Posterior vena cava (tissue), 2 donors: Measurements from ENCODE around the gene LRRC41. TPM values are rescaled to one million over a fixed set of nuclear protein-coding genes. Genes with fewer than 3 reads are reported as not detected.
"Not testable (repeated sequence)": the region's sequence is repeated elsewhere in the genome, so short reads cannot be mapped to it uniquely, and the experiment has no call there.

ENCODE experiments used
- DNase-seq: peaks from one replicate; pipeline ENCODE4 v3.0.0-alpha.2; 2020; ENCODE audit warnings: low spot score
- intact Hi-C, 2 donors: fragments of 100-400 bp; cut with DNase I; formaldehyde crosslinking; loops; one replicate each; pipeline versions ENCODE4 v1.14.1 to v1.14.2; 2022 to 2023
- total RNA-seq, 2 donors: library from RNA; stranded (reverse); fragmentation: NEBNext Ultra II Directional; extraction: Animal tissue kit (Norgen Biotek cat#: 25700); gene quantifications; one replicate each; pipeline ENCODE4 v1.2.1, GENCODE V29; 2021
- donor health status: DM: yes; HTN: yes; CAD: no.
- donor health status: DM: yes; HTN: yes; CAD: no.

LRRC41 gene
- total RNA-seq, 2 donors from 2014 or later, result 40.7 to 45.3 TPM

DNA sequence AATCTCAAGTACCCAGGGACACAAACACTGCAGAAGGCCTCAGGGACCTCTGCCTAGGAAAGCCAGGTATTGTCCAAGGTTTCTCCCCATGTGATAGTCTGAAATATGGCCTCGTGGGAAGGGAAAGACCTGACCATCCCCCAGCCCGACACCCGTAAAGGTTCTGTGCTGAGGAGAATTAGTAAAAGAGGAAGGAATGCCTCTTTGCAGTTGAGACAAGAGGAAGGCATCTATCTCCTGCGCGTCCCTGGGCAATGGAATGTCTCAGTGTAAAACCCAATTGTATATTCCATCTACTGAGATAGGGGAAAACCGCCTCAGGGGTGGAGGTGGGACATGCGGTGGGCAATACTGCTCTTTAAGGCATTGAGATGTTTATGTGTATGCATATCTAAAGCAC is 26.4 kb upstream of the LRRC41 start:
- DNase-seq, intact Hi-C loops: not testable (repeated sequence)

DNA sequence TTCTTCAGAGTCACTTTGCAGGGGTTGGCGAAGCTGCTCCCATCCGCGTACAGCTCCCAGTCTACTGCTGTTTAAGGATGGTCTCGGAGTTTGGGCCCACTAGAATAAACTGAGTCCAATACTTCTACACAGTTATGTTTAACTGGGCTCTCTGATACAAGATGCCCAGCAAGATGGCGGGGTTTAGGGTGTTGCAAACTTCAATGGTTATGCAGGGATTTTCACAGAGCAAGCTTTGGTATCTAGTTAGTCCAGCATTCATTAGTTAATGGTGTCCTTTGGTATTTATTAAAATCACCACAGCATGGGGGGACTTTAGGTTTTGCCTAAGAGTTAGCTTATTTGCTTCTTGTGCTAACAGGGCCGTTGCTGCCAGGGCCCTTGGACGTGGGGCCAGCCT is 24.8 kb upstream of the LRRC41 start:
- intact Hi-C loops, DNase-seq: not testable (repeated sequence)

DNA sequence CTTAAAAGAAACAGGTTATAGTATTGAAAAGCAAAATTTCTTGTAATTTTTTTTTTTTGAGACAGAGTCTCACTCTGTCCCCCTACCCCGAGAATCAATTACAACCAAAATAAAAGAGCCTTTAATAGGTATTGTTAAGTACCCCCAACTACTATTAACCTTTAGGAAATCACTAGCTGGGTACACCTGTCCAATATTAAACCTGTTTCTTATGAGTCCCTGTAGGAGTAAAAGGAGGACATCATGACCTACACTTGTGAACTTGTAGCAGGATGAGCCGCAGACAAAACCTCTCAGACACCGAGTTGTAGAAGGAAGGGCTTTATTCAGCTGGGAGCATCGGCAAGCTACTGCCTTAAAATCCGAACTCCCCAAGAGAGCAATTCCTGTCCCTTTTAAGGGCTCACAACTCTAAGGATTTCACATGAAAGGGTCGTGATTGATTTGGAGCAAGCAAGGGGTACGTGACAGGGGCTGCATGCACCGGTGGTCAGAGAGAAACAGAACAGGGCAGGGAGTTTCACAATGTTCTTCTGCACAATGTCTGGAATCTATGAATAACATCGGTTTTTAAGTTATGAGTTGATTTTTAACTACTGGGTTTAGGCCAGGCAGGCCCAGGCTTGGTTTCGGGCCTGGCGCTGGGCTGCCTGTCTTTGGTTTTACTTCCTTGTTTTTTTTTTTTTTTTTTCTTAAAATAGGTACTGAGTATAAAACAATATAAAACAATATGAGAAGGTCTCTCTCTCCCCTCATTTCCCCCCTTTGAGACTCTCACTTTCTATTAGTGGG is 22.1 kb upstream of the LRRC41 start:
- intact Hi-C loops, DNase-seq: not testable (repeated sequence)

DNA sequence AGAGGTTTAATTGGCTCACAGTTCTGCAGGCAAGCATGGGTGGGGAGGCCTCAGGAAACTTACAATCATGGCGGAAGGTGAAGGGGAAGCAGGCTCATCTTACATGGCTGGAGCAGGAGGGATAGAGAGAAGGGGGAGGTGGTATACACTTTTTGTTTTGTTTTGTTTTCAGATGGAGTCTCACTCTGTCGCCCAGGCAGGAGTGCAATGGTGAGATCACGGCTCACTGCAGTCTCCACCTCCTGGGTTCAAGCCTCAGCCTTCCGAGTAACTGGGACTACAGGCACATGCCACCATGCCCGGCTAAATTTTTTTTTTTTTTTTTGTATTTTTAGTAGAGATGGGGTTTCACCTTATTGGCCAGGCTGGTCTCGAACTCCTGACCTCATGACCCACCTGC is 18.8 kb upstream of the LRRC41 start:
- DNase-seq, intact Hi-C loops: not testable (repeated sequence)

DNA sequence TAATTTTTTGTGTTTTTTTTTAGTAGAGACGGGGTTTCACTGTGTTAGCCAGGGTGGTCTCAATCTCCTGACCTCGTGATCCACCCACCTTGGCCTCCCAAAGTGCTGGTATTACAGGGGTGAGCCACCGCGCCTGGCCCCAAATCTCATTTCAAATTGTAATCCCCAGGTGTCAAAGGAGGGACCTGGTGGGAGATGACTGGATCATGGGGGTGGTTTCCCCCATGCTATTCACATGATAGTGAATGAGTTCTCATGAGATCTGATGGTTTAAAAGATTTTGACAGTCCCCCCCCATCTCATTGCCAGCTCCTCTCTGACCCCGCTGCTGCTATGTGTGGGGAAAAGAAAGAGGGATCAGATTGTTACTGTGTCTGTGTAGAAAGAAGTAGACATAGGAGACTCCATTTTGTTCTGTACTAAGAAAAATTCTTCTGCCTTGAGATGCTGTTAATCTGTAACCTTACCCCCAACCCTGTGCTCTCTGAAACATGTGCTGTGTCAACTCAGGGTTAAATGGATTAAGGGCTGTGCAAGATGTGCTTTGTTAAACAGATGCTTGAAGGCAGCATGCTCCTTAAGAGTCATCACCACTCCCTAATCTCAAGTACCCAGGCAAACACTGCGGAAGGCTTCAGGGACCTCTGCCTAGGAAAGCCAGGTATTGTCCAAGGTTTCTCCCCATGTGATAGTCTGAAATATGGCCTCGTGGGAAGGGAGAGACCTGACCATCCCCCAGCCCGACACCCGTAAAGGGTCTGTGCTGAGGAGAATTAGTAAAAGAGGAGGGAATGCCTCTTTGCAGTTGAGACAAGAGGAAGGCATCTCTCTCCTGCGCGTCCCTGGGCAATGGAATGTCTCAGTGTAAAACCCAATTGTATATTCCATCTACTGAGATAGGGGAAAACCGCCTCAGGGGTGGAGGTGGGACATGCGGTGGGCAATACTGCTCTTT is 16.8 kb upstream of the LRRC41 start:
- DNase-seq, intact Hi-C loops: not testable (repeated sequence)

DNA sequence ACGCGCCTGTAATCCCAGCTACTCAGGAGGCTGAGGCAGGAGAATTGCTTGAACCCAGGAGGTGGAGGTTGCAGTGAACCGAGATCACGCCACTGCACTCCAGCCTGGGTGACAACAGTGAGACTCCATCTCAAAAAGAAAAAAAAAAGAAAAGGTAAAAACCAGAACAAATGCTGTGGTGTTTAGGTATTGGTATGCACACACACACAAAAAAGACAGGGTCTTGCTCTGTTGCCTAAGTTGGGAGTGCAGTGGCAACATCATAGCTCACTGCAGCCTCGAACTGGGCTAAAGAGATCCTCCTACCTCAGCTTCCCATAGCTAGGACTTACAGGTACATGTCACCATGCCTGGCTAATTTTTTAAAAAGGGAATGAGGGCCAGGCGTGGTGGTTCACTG is 15.9 kb upstream of the LRRC41 start:
- DNase-seq, intact Hi-C loops: not testable (repeated sequence)

DNA sequence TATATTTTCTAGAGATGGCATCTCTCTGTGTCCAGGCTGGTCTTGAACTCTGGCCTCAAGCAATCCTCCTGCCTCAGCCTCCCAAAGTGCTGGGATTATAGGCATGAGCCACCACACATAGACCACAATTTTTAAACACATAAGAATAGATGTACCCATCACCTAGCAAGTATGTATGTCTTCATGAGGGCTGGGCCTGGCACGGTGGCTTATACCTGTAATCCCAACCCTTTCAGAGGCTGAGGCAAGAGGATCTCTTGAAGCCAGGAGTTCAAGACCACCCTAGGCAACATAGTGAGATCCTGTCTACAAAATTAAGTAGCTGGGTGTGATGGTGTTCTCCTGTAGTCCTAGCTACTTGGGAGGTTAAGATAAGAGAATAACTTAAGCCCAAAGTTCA is 13.9 kb upstream of the LRRC41 start:
- DNase-seq, result no peak
- intact Hi-C loops, result no loop called here

DNA sequence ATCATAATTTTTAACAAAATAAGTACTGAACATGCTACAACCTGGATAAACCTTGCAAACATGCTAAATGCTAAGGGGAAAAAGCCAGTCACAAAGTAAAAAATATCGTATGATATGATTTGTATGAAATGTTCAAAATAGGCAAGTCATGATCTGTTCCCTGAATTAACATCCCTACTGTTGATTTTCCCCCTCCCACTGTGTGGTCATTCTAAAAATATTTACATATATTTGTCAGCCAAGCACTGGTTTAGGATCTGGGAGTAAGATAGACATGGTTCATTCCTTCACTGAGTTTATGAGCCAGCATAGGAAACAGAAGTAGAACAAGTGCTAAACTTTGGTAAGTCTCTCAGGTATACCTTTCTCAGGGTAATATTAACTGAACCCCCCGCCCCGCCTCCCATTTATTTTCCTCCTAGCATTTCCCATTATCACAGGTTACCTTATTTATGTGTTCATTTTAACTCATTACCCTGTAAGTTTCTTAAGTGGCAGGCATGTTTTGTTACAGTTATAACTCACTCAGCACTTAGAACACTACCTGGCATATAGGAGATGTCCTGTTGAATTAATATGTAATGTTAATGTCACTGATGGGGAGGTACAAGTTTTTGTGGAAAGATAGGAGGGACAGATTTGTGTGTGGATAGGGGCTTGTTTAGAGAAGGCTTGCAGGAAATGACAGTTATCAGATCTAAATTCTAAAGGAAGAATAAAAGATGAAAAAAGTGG is 12.4 kb upstream of the LRRC41 start:
- intact Hi-C loops, result no loop called here
- DNase-seq, result no peak

DNA sequence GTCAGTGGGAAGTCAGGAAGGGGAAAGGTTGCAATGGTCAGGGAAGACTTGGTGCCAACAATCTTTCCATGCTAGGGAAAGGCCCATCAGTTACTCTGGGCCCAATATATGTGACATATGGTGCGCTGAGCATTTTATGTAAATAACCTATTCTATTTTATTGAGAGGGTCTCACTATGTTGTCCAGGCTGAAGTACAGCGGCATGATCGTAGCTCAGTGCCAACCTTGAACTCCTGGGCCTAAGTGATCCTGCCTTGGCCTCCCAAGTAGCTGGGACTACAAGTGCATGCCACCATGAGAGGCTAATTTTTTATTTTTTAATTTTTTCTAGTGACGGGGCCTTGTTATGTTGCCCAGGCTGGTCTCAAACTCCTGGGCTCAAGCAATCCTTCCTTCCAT is 6.9 kb upstream of the LRRC41 start:
- intact Hi-C loops, result no loop called here
- DNase-seq, result no peak

DNA sequence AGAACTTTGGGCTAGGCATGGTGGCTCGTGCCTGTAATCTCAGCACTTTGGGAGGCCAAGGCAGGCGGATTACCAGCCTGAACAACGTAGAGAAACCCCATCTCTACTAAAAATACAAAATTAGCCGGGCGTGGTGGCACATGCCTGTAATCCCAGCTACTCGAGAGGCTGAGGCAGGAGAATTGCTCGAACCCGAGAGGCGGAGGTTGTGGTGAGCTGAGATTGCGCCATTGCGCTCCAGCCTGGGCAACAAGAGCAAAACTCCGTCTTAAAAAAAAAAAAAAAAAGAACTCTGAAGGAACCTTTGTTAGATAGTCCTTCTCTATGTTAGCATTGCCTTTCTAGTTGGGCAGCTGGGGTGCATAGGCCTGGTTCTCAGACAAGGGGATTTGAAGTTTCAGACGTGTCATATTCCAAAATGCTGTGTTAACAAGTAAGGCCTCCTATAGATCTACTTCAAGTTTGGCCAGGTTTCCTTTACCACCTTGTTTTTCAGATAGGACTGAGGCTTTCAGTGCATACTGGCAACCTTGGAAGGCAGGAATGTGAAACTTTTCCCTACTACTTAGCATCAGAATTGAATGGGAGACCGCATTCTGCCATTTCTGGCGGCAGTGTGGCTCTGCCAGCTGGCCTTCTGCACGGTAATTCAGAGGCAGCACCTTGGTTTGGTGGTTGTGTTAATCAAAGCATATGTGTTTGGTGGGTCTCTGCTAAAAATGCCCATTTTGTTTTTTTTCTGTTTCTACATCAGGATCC is 6.2 kb upstream of the LRRC41 start:
- no peak for DNase-seq
- intact Hi-C loops, result no loop called here

DNA sequence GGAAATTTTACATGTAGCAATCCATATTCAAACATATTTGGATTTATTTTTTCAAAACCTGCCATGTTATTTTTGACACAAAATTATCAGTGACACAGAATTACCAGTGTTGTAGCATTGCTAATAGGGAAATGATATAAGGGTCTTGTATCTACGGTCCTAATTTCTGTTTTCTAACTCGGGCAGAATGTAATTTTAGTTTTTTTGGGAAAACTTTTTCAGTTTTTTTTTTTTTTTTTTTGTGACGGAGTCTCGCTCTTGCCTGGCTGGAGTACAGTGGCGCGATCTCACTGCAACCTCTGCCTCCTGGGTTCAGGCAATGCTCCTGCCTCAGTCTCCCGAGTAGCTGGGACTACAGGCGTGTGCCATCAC is 2.7 kb upstream of the LRRC41 start:
- DNase-seq, result no peak
- intact Hi-C loops, result no loop called here

DNA sequence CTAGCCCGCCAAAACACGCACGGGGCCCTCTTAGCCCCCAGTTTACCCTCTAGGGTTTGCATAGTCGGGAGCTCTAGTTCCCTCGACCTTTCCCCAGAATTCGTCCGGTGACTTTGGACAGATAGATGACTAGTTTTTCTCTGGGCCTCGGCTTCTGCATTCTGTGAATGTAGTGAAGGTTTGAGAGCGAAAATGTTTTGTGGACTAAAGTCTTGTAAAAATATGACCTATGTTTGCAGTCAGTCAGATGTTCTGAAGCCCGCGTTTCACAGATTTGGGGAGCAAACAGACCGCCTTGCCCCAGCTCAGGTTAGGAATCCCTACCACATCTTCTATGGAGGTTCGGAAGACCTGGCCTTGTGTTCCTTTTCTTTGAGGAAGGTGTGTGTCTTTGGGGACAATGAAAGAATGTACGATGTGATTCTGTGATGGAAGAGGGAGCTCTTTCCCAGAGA is 483 bp upstream of the LRRC41 start:
- no peak for DNase-seq
- intact Hi-C loops, result loop anchor here in 1 of 2 donors (5.0 kb wide), 1 partner anchor 38 kb away; the partner anchor contains the start of gene NSUN4

DNA sequence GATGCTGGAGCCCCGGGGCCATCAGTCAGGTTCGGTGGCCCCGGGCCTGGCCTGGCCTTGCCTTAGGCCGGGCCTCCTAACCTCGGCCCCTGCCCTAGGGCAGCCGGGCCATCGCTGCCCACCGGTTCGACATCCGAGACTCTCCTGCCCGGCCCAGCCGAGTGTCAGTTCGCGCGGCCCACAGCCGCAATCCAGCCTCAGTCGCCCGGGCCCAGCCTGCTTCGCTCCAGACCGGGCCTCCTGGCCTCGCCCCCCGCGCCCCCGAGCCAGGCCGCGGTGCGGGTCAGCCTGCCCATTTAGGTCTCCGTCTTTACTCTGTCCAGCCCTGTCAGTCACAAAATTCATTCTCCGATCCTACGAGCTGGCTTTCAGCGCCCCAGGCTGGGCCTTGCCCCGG is 777 bp downstream of the LRRC41 start:
- intact Hi-C loops, result loop anchor here in 1 of 2 donors (5.0 kb wide), 1 partner anchor 40 kb away; the partner anchor contains the start of gene NSUN4
- peak; percentile 85 for DNase-seq

DNA sequence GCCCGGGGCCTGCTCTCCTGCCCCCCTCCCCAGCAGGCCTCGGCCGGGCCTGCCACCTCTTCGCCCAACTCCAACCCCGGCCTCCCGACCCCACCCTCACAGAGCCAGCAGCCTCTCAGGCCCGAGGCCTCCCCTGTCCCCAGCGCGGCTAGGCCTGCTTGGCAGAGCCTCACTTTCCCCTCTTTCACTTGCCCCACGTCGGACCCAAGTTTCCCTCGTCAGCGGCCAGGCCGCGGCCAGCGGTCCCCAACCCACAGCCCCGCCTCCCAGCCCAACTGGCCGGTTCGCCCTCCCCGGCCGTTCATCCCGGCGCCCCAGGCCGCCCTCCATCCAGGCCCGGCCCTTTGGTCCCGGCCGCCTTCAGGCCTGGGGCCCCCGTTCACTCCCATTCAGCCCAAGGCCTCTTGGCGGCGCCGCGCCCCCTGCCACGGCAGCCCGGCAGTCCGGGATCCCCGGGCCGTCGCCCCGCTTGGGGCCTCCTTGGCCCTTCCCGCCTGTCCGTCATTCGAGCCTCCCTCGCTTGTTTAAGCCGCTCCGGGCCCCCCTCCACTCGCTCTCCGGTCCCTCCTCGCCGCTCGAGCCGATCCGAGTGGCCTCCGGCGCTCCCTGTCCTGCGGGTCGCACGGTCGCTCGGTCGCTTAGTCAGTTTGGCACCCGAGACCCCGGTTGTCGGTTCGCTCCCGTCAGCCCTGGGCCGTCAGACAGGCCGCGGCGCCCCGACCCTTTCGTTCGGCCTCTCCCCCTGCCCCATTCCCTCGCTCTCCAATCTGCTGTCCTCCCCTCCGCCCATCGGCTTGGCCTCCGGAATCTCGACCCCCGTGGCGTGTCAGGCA is 1.4 kb downstream of the LRRC41 start:
- peak; percentile 88 for DNase-seq
- intact Hi-C loops, result loop anchor here in 1 of 2 donors (5.0 kb wide), 1 partner anchor 40 kb away; the partner anchor contains the start of gene NSUN4

DNA sequence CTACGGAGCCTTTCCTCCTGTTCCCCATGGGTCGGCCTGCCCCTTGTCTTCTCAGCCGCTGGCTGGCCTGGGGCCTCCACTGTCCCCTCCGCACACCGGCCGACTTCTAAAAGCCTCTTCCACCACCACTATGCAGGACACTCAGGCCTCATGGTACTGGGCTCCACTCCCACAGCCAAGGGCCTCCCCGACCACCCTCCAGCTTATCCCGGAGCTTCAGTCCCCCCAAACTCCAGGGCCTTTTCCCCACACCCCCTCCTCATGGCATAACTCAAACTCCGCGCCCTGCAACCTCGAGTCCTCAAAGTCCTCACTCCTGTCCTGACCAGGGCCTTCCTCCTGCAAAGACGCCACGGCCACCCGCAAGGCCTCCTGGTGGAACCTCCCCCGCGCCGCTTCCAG is 2.0 kb downstream of the LRRC41 start:
- intact Hi-C loops, result loop anchor here in 1 of 2 donors (5.0 kb wide), 1 partner anchor 41 kb away; the partner anchor contains the start of gene NSUN4

DNA sequence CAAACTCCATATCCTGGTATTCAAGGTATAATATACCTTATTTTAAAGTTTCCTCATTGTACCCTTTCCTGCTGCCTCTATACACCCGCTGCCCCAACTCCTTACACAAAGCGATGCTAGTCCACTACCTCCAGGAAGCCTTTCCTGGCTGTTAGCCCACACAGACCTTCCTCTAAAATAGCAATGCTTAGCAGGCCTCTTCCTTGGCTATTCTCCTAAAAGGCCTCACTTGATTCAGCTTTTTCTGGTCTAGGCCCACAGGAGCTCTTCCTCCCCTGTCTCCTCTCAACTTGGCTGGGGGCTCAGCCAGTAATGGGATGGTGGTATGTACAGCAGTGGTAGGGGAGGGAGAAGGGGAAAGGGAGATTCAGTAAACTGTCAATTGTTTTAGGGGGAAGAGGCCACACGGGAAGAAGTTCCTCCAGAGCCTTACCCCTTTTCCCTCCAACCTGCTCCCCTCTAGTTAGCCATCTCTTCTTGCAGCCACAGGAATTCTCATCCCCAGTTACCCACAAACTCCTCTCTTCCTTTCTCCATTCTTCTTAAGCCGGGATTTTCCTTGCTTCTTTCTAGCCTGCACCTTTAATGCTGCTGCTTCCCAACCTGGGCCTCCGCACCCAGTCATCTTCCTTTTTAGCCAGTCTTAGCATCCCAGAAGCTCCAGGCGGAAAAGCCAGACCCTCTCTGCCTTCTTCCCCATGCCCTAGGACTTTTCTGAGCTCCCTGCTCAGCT is 2.6 kb downstream of the LRRC41 start:
- no peak for DNase-seq
- intact Hi-C loops, result loop anchor here in 1 of 2 donors (5.0 kb wide), 1 partner anchor 41 kb away; the partner anchor contains the start of gene NSUN4

More for the DNA sequence above, 2.0 kb downstream of the LRRC41 start:
- no peak for DNase-seq

DNA sequence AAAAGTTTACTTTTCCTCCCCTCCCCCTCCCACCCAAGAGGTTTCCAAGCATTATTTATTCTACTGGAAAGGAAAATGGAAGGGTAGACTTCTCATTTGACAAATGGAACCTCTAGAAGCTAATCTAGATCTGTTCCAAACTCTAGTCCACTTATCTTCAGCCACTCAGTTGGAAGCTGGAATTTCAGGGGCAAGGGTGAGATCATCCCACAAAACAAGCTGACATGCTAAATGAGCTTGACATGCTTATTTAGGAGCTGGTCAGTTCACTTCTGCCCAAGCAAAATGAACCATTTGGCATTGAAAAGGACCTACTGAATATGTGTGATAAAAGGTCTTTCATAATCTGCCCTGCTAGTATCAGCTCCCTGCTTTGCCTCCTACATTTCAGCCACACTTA is 5.0 kb downstream of the LRRC41 start:
- intact Hi-C loops, result no loop called here
- DNase-seq, result no peak
